ENCODE results near the gene ATP9A. TPM values are rescaled to one million over a fixed set of nuclear protein-coding genes. Genes with fewer than 3 reads are reported as not detected.

ATP9A gene
- polyA plus RNA-seq, 1 donor (not counting 4 experiments of a cell fraction or from before 2014, with no cell fraction given) = 5.8 TPM

- Histone ChIP-seq H3K9me3 (ENCODE audit: control insufficient read depth, low read depth, low read length) (no peaks in the 10 kb centered on the region), H2AFZ (ENCODE audit: control insufficient read depth, low read length) (no peak overlapping the region), H3K9ac (ENCODE audit: control insufficient read depth, extremely low read depth, insufficient read depth, low read length) (no peak overlapping the region), H3K4me2 (ENCODE audit: control insufficient read depth, extremely low read depth, insufficient read depth, low read depth, low read length) (peak overlapping the region; percentile 35), H3K36me3 (ENCODE audit: control insufficient read depth in 2 of 2, extremely low read depth in 1 of 2, insufficient read depth in 2 of 2, low read length in 2 of 2) (no peaks in the 10 kb centered on the region), H4K20me1 (ENCODE audit: control insufficient read depth, extremely low read depth, insufficient read depth, low read length) (no peaks in the 10 kb centered on the region), H3K79me2 (ENCODE audit: control insufficient read depth, insufficient read depth, low read length) (no peaks in the 10 kb centered on the region), H3K4me3 (ENCODE audit: control insufficient read depth in 2 of 3, extremely low read depth in 1 of 3, insufficient read depth in 2 of 3, low read depth in 1 of 3, low read length in 3 of 3) (peak overlapping the region in 1 of 3 experiments; percentile 12), H3K9me1 (ENCODE audit: control insufficient read depth, extremely low read depth, insufficient read depth, low read length) (no peaks in the 10 kb centered on the region), H3K27me3 (ENCODE audit: control insufficient read depth, extremely low read depth, insufficient read depth, low read length) (peaks cover 7% of the 10 kb centered on the region), H3K27ac (ENCODE audit: control insufficient read depth, insufficient read depth, low read length) (no peak overlapping the region), H3K4me1 (ENCODE audit: control insufficient read depth, extremely low read depth, insufficient read depth, low read length) (peaks cover 13% of the 10 kb centered on the region)
- TF ChIP-seq EZH2 (IDR thresholded peaks at IDR 0.05; ENCODE audit: low read length) (no peak), CTCF (optimal IDR thresholded peaks at IDR 0.05 in 1 of 3, IDR thresholded peaks at IDR 0.05 in 1 of 3, conservative IDR thresholded peaks at IDR 0.05 in 1 of 3; ENCODE audit: extremely low read depth in 1 of 3, insufficient read depth in 2 of 3, low read length in 3 of 3) (no peak)
- no peak for DNase-seq (ENCODE audit: low read depth, low spot score)
- peak; percentile 9 for FAIRE-seq
- dilution Hi-C loops (cut with MboI; ENCODE audit: extremely low pct_ligation_motif_present, low sequenced_read_pairs) = no loop called here
Measured at GRCh38 chr20:51631011-51631950, 136.9 kb downstream of the ATP9A start.

- Histone ChIP-seq H3K4me1 (ENCODE audit: control insufficient read depth, extremely low read depth, insufficient read depth, low read length) (peaks cover 13% of the 10 kb centered on the region), H3K36me3 (ENCODE audit: control insufficient read depth in 2 of 2, extremely low read depth in 1 of 2, insufficient read depth in 2 of 2, low read length in 2 of 2) (peaks cover 0 to 2% of the 10 kb centered on the region in 2 experiments), H3K9me3 (ENCODE audit: control insufficient read depth, low read depth, low read length) (no peaks in the 10 kb centered on the region), H3K27me3 (ENCODE audit: control insufficient read depth, extremely low read depth, insufficient read depth, low read length) (peaks cover 7% of the 10 kb centered on the region), H3K79me2 (ENCODE audit: control insufficient read depth, insufficient read depth, low read length) (no peaks in the 10 kb centered on the region), H4K20me1 (ENCODE audit: control insufficient read depth, extremely low read depth, insufficient read depth, low read length) (no peaks in the 10 kb centered on the region), H3K9ac (ENCODE audit: control insufficient read depth, extremely low read depth, insufficient read depth, low read length) (no peak overlapping the region), H3K4me3 (ENCODE audit: control insufficient read depth in 2 of 3, extremely low read depth in 1 of 3, insufficient read depth in 2 of 3, low read depth in 1 of 3, low read length in 3 of 3) (no peak overlapping the region), H3K9me1 (ENCODE audit: control insufficient read depth, extremely low read depth, insufficient read depth, low read length) (no peaks in the 10 kb centered on the region), H2AFZ (ENCODE audit: control insufficient read depth, low read length) (no peak overlapping the region), H3K4me2 (ENCODE audit: control insufficient read depth, extremely low read depth, insufficient read depth, low read depth, low read length) (no peak overlapping the region), H3K27ac (ENCODE audit: control insufficient read depth, insufficient read depth, low read length) (no peak overlapping the region)
- dilution Hi-C loops (cut with MboI; ENCODE audit: extremely low pct_ligation_motif_present, low sequenced_read_pairs) = no loop called here
- TF ChIP-seq EZH2 (IDR thresholded peaks at IDR 0.05; ENCODE audit: low read length) = no peak
- no peak for TF ChIP-seq CTCF (optimal IDR thresholded peaks at IDR 0.05 in 1 of 3, IDR thresholded peaks at IDR 0.05 in 1 of 3, conservative IDR thresholded peaks at IDR 0.05 in 1 of 3; ENCODE audit: extremely low read depth in 1 of 3, insufficient read depth in 2 of 3, low read length in 3 of 3)
- DNase-seq (ENCODE audit: low read depth, low spot score) = no peak
- FAIRE-seq = no peak
Measured at GRCh38 chr20:51629399-51630058, 138.7 kb downstream of the ATP9A start.
